HG03521 (cell line): ENCODE results near the gene ZNF445.
"Not testable (repeated sequence)": the region's sequence is repeated elsewhere in the genome, so short reads cannot be mapped to it uniquely, and the experiment has no call there.

ENCODE experiments used
- ATAC-seq: cut with Tn5 transposase; IDR thresholded peaks from one replicate; pipeline ENCODE4 v1.9.1; 2021; ENCODE audit warnings: mild to moderate bottlenecking, moderate library complexity; ENCODE audit not compliant: unreplicated experiment

ZNF445 gene

DNA sequence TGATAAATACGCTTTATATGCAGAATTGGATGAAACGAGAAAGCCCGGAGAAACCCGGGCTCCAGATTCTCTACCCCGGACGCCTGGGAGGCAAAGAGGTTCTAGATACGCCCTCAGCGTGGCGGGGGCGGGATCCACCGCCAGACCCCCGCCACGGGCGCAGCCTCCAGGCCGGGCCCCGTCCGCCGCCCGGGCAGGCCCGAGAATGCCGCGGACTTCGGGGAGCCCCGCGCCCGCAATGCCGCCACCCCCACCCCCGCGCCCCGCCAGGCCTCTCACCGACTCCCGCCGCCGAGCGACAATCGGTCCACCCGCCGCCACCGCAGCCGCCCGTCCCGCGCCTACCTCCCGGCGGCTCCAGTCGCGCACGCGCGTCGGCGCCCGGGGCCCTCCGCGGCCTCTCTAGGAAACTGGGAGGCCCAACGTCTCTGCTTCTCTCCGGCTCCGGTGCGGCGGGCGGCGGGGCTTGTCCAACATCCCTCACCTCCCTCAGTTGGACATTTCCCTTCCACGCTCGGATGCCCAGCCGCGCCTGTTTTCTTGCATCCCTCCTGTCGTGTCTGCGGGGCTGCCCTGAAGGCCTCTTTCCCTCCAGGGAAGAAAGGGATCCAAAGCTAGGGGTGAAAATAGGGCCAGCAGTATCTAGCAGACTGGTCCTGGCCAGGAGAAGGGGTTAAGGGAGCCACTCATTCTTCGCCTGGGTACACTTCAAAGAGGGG, at the start of gene ZNF445:
TSS of gene ZNF445 (minus strand) at position 359 of the 719 bp plus-strand sequence. CDS start 22,121 bp downstream, outside the sequence.
- peak; percentile 86 for ATAC-seq

DNA sequence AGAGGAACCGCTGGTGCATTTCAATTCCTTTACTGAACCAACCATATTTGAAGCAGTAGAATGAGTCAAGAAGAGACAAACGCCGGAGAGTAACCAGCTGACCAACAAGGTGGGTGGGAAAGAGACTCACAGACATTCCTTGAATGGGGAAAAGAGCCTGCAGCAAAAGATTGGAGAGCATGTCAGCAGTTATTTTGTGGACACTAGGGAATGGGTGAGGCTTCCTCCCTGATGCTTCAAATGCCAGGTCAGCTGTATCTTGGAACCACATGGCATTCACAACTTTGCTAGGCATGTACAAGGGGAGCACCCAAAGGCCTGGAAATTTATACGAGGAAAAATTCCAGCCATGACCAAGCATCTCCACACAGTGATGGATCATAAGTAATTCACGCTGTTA, 47.6 kb upstream of the ZNF445 start:
- no peak for ATAC-seq

- ATAC-seq = no peak
Measured at GRCh38 chr3:44522494-44522933, 45.0 kb upstream of the ZNF445 start.

DNA sequence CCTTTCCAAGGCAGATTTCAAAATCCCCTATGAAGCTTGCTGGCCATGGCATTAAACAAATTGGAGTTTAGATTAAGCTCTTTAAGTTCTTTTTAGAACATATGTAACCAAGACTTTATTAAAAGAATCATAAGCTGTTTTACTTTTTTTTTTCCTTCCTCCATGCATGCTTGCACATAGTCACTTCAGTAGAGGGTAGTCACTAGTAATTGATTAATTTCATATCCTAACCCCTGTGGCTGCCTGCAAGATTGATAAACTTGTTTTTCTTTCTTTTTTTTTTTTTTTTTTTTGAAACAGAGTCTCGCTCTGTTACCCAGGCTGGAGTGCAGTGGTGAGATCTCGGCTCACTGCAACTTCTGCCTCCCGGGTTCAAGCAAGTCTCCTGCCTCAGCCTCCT, 44.3 kb upstream of the ZNF445 start:
- no peak for ATAC-seq

- ATAC-seq = no peak
Measured at GRCh38 chr3:44518782-44519156, 41.3 kb upstream of the ZNF445 start.

GRCh38 chr3:44516230-44516629, 38.8 kb upstream of the ZNF445 start:
- ATAC-seq = no peak

DNA sequence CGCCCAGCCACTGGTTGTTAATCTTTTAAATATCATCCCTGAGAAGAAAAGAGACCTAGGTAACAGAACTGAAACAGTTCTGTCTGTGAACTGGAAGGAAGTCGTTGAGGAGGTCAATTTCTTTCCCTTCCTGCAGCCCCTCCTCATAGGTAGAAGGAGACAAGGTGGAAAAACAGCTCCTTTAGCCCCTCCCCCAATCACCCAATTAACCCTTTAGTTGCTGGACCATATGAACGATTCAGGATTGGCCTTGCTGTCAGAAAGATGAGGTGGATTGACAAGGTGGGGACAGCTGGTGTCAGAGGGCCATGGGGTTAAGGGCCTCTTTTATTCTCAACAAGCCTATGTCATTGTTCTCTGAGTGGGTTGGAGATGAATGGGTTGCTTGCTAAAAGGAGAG, 36.0 kb upstream of the ZNF445 start:
- no peak for ATAC-seq

DNA sequence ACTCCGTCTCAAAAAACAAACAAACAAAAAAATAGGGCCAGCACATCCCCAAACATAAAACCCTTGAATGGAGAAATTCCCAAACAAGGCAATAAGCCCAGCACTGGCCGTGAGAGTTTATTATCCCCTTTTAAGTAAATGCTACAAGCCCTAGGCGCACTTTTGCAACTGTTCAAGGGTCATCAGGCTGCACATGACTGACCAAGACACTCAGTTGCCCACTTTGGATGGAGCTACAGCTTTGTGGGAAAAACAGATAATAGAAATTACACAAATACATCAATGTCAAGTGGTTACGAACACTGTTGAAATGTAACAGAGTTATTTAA, 33.7 kb upstream of the ZNF445 start:
- no peak for ATAC-seq

GRCh38 chr3:44510000-44510368, 32.5 kb upstream of the ZNF445 start:
- ATAC-seq = peak; percentile 23

- ATAC-seq = no peak
Measured at GRCh38 chr3:44509393-44509921, 32.0 kb upstream of the ZNF445 start.

- no peak for ATAC-seq
Measured at GRCh38 chr3:44506961-44507360, 29.5 kb upstream of the ZNF445 start.

GRCh38 chr3:44506556-44506955, 29.1 kb upstream of the ZNF445 start:
- no peak for ATAC-seq

GRCh38 chr3:44504566-44504965, 27.1 kb upstream of the ZNF445 start:
- no peak for ATAC-seq

DNA sequence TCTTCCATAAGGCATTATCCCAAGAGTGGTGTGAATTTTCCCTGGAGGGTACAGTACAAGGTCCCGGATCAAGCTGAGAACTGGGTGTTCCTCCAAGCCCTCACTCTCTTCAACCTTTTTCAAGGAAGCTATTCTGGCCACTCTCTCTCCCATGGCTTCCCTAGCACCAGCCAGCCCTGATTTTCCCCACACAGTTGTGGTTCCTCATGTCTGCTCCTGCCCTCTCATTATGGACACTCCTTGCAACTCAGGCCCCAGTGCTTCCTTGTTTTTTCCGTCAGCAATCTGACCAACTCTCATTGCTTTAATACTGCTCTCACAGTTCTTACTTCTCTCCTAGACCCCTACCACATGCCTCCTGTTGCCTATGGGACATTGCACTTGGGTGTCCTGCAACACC, 25.7 kb upstream of the ZNF445 start:
- ATAC-seq = not testable (repeated sequence)

DNA sequence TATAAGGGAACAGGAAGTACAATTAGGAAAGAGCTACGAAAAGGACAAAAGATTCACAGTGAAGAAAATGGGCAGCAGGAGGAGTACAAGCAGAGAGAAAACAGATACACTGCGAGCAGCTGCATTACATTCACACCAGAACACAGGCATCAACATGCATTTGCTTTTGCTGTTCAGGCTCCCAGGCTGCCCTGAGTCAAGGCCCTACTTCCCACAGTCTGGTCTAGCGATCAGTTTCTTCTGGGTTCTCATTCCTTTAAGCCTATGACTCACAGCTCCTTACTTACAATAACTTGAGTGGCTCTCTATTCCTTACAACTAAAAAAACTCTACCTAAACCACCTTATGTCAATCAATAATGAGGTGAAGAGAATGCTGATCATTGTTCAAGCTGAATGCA, 24.5 kb upstream of the ZNF445 start:
- ATAC-seq = no peak

- not testable (repeated sequence) for ATAC-seq
Measured at GRCh38 chr3:44499899-44500168, 22.4 kb upstream of the ZNF445 start.

GRCh38 chr3:44499149-44499898, 21.9 kb upstream of the ZNF445 start:
- no peak for ATAC-seq

- ATAC-seq = no peak
Measured at GRCh38 chr3:44495636-44496415, 18.4 kb upstream of the ZNF445 start.

GRCh38 chr3:44492496-44492895, 15.0 kb upstream of the ZNF445 start:
- no peak for ATAC-seq

DNA sequence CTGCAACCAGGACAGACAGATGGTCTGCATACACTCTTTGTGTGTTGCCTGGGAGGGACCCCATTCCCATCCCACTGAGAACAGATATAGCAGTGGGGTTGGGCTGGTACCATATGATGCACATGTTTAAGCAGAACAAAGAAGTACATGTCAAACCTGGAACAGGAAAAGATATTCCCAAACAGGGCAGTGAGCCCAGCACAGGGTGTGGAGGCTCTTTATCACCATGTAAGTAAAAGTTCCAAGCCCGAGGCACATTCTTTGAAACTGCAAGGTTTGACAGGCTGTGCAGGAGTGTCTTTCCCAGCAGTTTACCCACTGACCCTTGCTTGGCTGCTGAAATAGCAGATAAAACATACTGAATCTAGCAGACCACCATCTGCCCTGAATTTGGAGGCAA, 5.3 kb upstream of the ZNF445 start:
- no peak for ATAC-seq

DNA sequence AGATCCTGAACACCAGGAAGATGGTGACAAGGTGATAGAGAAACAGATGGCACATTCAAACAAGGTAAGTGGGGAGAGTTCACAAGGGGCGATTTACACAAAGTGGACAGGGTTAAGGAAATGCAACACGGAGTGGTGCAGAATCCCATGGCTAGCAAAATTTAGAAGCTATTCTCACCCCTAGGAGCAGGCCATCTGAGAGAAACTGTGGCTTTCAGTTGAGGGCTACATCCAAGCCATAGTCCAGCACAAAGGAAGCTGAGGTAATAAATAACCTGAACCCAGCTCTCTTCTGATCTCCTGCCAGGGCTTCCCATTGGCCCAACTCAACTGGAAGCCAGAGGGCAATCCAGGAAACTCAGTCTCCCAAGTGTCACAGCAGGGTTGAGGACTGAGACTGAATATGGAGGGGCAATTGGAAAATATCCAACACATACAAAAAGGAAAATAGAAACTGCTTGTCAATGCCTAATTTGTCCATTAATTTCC, 1.2 kb upstream of the ZNF445 start:
- ATAC-seq = no peak

DNA sequence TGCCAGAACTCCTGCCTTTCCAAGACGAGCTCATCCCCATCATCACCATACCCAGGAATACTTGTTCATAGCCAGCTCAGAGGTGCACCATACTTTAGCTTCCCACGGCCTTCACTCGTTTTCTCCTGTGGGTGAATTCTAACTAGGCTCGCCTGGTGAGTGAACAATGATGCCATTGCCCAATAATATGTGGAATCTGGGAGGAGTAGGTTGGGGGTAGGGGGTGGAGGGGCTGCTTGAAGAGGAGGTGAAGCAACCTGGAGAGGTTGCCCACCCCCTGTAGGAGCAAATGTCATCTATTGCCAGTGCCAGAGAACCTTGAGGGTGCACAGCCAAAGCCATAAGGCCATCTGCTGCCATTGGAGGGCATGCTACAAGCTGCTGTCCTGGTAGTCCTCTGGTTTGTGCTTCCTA, 592 bp upstream of the ZNF445 start:
- no peak for ATAC-seq
